GM21529 (cell line): ENCODE data around the gene CRY1.

ENCODE experiments used
- ATAC-seq: cut with Tn5 transposase; IDR thresholded peaks from one replicate; pipeline ENCODE4 v1.9.1; 2021; ENCODE audit not compliant: unreplicated experiment

CRY1 gene

GRCh38 chr12:106974511-106974910 is 118.8 kb downstream of the CRY1 start:
- peak; percentile 84 for ATAC-seq

DNA sequence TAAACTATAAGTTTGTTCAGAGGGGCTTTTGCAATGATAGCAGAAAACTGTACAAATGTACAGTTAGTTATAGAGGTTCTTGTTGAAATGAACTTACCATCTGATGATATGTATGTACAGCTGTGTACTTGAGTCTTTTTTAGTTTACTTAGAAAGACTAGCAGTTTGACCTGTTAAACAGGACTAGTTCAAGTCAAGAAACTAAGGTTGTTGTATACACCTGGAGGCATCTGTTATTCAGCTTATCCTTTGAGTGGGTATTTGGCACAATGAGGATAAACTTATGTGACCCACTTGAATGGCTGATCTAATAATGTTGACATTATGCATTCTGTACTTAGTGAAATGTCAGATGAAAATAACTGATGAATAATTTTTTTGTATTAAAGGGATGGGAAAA is 119.8 kb downstream of the CRY1 start:
- ATAC-seq: no peak

DNA sequence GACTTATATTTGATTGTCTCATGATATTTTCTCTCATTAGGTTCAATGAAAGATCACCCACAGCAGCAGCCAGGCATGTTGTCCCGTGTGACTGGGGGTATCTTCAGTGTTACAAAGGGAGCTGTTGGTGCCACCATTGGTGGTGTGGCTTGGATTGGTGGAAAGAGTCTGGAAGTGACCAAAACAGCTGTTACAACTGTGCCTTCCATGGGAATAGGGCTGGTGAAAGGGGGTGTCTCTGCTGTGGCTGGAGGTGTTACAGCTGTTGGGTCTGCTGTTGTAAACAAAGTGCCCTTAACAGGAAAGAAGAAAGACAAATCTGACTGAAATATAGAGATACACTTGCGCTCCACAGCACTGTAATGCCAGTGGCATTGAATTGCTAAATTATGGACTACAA is 122.3 kb downstream of the CRY1 start:
- ATAC-seq: no peak

DNA sequence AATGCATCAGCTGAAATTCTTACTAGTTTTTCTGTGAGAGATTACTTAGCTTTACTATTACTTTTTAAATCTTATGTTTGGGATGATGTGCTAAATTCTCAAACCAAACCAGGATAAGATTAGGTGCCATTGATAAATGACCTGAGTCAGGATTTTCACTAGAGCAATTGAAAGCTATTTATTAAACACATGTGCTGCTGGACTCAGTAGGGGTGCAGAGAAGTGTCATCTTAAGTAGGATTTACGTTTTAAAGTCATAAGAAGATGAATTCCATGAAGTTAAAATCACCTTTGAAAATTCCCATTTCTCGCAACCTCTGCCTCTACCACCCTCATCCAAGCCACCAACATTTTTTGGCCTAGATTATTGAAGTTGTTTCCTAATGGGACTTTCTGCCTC is 128.8 kb downstream of the CRY1 start:
- ATAC-seq: no peak

- ATAC-seq: no peak
These were observed 131.1 kb downstream of the CRY1 start for GRCh38 chr12:106962286-106962685.

DNA sequence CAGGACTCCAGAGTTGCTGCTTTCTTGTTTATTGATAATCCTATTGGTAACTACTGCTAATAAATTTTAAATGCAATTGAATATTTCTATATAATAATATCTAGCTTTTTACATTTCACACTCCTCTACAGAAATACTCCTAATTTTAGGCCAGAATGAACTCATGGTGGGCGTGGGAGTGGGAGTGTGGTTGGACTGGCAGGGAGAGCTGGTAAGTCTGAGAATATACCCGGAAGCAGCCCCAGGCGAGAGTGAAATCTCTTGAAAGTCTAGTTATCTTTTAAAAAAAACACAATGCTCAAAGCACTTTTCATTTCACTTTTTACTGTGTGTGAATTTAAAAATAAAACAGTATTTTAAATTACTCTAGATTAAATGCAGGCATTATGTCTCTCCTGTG is 132.9 kb downstream of the CRY1 start:
- ATAC-seq: no peak

DNA sequence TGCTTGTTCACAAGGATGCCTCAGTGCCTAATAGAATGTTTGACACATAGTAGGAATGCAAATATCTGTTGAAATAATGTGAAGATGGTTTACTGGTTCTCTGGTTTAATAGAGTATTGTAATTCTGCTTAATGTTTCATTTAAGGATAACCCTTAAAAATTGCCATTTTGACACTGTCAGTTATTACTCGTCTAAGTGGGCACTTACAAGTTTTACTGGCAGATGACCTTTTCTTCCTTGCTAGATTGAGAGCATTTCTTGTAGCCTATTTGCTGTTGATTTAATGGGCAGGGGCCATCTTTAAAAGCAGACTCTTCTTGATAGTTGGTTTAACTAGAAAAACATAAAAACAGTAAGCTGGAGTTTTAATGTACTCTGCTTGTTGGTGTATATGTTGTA is 135.8 kb downstream of the CRY1 start:
- no peak for ATAC-seq

GRCh38 chr12:106956048-106956578 is 137.2 kb downstream of the CRY1 start:
- peak; percentile 39 for ATAC-seq

DNA sequence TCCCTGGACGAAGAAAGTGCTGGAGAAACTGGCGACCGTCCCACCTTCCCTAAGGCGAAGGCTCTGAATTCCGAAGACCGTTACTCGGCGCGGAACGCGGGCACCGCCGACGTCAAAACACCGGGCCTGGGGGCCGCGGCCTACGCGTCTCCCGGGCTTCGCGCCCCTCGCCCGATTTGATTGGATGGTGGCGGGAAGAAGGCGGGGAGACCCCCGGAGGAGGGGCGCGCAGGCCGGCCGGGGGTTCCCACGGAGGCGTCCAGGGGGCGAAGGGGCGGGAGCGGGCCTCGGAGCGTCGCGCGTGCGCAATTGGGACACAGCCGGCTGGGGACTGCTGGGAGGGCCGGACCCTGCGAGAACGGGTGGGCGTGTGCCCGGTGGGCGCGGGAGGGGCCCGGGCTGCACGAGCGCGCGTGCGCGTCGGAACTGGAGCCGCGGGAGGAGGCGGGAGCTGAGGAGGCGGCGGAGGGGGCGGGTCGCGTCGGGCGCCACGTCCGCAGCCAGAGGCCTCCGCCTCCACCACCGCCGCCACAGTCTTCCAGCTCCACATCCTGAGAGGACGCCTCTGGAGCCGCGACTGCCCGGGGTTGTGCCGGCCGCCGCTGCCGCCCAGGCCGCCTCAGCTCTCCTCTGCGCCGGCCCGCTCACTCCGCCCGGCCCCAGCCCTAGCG is 137.8 kb downstream of the CRY1 start, which contains the start of gene TMEM263:
TSS of gene TMEM263 (plus strand) at position 531 of the 671 bp plus-strand sequence. CDS start 11,210 bp downstream, outside the sequence.
- peak; percentile 73 for ATAC-seq

GRCh38 chr12:106954462-106955376 is 138.6 kb downstream of the CRY1 start:
- no peak for ATAC-seq

DNA sequence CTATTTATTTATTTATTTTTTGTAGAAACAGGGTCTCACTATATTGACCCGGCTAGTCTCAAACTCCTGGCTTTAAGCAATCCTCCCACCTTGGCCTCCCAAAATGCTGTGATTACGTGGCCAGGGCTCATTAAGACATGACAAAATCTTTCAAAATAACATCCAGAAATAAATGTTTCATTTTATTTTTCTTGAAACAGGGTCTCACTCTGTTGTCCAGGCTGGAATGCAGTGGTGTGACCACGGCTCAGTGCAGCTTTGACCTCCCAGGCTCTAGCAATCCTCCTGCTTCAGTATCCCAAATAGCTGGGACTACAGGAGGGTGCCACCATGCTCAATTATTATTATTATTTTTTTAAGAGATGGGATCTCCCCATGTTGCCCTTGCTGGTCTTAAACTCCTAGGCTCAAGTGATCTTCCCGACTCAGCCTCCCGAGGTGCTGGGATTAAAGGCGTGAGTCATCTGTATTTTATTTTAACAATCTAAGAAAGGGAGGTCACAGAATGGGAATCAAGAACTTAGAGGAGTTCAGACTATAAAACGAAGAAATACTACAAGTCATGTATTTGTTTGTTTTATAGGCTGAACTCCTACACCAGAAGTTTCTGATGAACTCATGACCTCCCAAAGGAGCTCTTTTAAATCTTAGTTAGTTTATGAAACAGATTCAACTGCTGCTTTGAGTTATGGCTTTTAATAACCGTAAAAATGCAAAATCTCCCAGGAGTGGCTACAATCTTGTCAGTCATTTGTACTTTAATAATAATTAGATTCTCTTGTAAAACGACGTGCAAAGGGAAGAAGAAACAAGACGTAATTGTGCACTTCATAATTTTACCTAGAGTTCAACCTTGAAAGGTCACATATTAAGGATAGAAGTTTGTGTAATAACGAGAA is 139.7 kb downstream of the CRY1 start:
- no peak for ATAC-seq

DNA sequence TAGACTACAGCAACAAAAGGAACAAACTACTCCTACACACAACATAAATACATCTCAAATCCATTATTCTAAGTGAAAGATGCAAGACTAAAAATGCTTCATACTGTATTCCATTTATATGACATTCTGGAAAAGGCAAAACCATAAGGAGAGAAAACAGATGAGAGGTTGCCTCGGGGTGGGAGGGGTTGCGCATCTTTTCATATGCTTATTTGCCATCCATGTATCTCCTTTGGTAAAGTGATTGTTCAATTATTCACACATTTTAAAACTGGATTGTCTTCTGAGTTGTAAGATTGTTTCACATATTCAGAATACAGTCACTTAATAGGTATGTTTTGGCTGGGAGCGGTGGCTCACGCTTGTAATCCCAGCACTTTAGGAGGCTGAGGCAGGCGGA is 142.8 kb downstream of the CRY1 start:
- no peak for ATAC-seq

- ATAC-seq: no peak
These were observed 145.9 kb downstream of the CRY1 start for GRCh38 chr12:106947461-106947860.

- no peak for ATAC-seq
These were observed 148.0 kb downstream of the CRY1 start for GRCh38 chr12:106945261-106945851.

- no peak for ATAC-seq
These were observed 150.6 kb downstream of the CRY1 start for GRCh38 chr12:106942775-106943174.

DNA sequence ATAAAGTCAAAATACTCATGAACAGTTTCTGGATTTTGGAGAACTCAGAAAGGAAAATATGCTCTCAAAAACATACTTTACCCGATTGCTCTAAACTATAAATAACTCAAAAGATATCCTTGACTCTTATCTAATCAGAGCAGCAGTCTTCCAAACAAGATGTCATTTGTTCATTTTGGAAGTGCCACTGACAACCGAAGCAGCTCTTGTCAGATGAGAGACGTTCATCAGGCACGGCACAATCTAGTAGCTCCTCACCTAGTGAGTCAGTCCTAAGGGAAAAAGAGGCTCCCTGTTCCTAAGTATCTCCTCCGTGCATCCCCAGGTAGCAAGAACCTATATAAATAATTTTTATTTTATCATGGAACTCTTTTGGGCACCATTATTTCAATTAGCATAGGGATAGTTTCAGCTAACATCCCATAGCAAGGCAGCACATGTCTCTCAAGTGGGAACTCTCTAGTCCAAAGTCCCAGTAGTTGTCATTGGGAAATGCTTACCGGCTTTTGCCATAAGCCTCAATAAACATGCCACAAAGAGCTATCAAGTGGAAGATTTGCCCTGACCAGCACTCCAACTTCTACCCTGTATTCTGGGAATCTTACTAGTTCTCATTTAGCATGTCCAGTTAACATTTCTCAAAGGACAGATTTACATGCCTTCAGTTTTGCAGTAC is 151.7 kb downstream of the CRY1 start:
- ATAC-seq: no peak
